LNCAP (cell line): ENCODE data around the gene HDAC4.

Source experiments
- CTCF ChIP-seq: fragments of 450-650 bp; IDR thresholded peaks from 2 replicates; pipeline ENCODE4 v1.5.1; 2017; ENCODE audit warnings: mild to moderate bottlenecking

HDAC4 gene

GRCh38 chr2:239263669-239264491, 136.9 kb downstream of the HDAC4 start:
- TF ChIP-seq CTCF: no peak

GRCh38 chr2:239263231-239263630, 137.6 kb downstream of the HDAC4 start:
- no peak for TF ChIP-seq CTCF

DNA sequence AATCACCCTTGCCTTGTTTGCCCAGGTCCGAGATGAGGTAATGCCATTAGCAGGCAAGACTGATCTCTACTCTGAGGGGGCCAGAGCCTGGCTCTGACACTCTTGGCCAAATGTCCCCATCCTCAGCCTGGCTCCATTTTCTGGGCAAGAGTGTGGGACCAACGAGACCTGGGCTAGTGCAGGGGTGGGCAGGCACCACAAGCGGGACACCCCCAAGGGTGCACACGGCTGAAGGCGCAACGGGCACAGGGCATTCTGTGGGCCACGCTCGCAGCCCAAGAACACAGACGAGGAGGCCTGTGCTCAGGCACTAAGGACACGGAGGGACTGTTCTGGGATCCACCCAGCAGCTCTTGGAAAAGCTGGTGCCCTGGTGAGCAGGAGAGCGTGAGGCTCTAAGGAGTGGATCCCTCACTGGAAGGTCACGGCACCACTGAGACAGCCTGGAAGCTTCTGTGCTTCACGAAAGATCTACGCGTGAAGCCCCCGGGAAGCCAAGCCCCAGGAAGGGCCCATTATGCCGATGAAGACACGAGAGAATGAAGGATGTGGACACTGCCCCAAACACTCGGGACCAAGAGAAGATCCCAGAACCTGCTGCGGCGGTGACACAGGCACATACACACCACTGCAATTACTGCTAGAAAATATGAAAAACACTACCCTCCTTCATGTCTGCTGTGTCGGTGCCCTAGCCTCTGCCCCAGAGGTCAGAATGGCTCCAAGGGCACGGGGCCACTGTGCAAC, 138.2 kb downstream of the HDAC4 start:
- TF ChIP-seq CTCF: no peak

GRCh38 chr2:239261796-239262483, 138.9 kb downstream of the HDAC4 start:
- no peak for TF ChIP-seq CTCF

DNA sequence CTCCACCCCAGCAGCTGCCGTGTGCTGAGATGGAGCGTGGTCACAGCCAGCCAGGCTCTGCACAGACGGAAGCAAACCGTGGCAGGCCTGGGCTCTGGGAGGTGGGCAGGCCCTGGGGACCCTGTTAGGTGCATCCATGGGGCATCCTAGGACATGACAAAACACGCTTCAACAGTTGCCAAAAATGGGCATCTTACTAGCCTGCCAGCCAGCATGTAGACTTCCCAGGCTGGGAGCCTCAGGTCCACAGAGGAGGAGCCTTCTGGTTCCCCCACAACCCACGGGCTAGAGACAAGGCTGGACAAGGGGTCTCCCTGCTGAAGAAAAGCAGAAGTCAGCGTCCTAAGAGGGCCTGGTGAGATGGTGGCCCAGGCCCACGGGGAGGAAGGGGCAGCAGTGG, 139.5 kb downstream of the HDAC4 start:
- no peak for TF ChIP-seq CTCF

- no peak for TF ChIP-seq CTCF
Observed at GRCh38 chr2:239260546-239261327, 140.1 kb downstream of the HDAC4 start.
